ENCODE measurements around the gene USH2A.

Gene USH2A

GRCh38 chr1:215766521-215766920, 656.7 kb downstream of the USH2A start:
- DNase-seq = no peak

GRCh38 chr1:215765833-215766232, 657.4 kb downstream of the USH2A start:
- DNase-seq = no peak

GRCh38 chr1:215761446-215761845, 661.8 kb downstream of the USH2A start:
- DNase-seq = no peak

GRCh38 chr1:215754112-215754511, 669.1 kb downstream of the USH2A start:
- no peak for DNase-seq

GRCh38 chr1:215749414-215749813, 673.8 kb downstream of the USH2A start:
- no peak for DNase-seq

GRCh38 chr1:215748431-215748830, 674.8 kb downstream of the USH2A start:
- DNase-seq = no peak

DNA sequence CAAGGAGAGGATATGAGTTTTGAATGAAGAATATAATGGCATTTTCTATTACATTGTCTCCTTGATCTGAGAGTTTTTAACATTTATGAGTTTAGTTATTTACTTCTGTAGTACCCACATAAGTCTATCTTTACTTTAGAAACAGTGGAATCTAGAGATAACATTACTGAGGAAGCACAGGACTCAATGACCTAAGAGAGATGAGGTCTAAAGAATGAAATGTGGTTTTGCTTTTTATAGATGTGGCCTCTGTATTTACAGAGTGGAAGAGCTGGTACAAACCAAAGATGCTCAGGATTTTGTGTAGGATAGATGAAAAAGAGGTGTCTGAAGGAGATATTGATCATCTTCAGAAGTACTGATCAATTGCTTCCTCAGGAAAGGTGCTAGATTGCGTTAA, 678.8 kb downstream of the USH2A start:
- no peak for DNase-seq

GRCh38 chr1:215739025-215739424, 684.2 kb downstream of the USH2A start:
- DNase-seq = no peak

DNA sequence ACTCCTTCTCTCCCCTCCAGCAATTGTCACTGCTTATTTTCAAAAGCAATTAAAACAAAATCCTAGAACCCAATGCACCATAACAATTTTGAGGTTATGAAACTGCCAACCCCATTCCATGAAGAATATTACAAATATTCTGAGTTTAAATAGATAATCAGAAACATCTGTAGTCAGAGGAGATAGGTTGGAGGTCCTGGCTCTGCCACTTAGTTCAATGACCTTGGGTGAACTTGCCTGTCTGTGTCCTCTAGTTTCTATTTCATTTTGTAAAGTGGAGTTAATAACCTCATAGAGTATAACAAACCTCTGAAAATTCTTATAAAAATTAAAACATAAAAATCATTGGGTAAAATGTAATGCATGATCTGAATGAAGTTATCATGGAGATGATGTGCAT, 691.5 kb downstream of the USH2A start:
- no peak for DNase-seq

- DNase-seq = no peak
Measured at GRCh38 chr1:215730600-215730999, 692.6 kb downstream of the USH2A start.

DNA sequence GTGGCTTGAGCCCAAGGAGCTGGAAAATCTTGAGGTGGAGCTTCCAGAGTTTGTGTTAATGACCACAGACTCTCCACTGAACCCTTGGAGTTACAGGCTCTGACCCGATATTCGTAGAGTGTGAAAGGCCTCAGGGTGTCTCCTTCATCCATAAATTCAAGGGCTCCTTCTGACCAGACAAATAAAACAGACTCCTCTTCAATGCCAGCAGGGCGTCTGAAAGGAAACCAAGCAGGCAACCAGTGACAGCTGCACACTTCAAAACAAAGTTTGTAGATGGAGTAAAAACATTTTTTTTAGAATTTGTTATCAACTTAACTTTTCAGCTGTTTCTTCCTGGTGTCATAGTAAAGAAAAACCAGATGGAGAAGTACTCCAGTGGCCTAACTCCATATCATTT, 695.1 kb downstream of the USH2A start:
- no peak for DNase-seq

- no peak for DNase-seq
Measured at GRCh38 chr1:215720126-215720525, 703.1 kb downstream of the USH2A start.

DNA sequence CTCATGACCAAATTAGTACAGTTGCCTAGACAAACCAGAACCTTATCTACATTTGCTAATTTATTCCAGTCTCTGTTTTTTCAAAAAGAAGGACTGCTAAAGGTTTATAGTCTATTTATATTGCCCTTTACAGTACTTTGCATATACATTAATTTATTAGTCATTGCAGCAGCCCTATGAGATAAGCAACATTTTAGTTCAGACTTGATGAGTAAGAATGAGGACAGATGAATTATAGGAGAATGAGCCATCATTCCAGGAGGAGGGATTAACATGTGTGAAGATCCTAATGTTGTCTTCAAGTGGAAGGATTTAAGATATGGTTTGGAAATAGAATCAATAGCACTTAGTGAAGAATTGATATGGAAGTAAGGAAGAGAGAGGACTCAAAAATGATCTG, 703.7 kb downstream of the USH2A start:
- no peak for DNase-seq

DNA sequence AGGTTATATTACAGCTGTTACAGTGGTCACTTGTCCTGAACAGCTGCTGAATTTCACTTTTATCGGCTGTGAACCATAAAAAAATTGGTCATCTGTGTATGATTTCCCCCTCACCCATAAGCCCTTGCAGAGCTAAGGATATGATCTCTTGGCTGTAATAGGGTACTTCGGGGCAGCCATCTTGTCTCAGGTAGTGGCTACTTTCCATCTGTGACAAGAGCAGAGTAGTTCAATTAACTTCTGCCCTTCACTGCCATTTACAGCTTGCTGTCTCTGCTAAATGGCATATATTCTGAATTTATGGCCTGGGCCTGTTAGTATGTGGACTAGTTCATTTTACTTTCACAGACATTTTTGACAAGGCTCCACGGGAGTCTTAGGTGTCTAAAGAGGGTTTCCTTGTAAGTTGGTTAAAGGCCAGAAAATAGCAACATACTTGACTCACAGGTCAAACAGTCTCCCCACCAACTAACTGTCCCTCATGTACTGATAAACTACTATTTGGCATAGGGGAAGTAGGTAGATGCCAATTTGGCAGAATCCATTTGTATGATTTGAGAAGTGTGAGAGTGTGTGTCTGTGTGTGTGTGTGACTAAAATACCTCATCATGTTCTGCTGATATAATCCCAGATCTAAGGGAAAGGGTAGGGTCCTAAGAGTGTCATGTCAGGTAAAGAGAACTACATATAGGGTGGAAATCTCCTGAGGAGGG, 704.5 kb downstream of the USH2A start:
- DNase-seq = no peak

- DNase-seq = no peak
Measured at GRCh38 chr1:215717677-215718426, 705.4 kb downstream of the USH2A start.

DNA sequence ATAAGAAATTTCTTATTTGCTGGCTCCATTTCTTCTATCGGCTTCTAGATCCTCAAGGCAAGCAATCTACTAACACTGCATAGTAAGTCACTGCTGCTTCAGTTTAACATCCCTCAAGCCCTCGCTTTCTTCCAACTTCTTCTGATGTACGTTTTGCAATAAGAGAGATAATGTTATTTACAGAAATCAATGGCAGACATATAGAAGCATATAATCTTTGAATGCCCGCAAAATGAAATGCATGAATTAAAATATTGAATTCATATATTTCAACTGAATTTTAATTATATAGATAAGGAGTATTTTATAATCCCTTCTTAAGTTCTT, 712.4 kb downstream of the USH2A start:
- DNase-seq = no peak

GRCh38 chr1:215710036-215710898, 713.0 kb downstream of the USH2A start:
- DNase-seq = no peak

DNA sequence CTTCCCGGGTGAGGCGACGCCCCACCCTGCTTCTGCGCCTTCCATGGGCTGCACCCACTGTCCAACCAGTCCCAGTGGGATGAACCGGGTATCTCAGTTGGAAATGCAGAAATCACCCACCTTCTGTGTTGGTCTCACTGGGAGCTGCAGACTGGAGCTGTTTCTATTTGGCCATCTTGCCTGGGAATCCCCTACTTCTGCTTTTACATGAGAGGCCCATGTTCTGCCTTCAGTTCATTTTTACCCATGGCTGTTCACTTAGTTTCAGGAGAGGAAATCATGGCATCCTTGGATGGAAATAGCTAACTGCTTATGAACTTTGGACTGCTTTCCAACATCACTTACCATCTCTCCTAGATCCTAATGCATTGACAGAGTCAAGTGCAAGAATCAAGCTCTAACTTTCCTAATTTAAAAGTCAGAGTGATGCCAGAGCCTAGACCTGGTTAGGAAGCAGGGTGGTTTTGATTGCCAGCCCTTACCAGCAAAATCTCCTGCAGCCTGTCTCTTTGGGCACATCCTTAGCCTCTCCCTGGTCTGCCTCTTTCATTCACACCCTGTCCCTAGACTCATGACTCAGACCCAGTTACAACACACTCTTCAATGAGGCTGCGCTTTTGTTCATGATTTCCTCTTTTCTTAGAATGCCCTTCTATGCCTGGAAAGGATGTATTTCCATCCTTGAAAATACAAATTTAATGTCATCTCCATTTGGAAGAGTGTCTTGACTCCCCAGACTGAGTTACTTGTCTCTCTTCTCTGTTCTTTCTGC, 719.0 kb downstream of the USH2A start:
- DNase-seq = no peak

- DNase-seq = no peak
Measured at GRCh38 chr1:215682232-215682631, 741.0 kb downstream of the USH2A start.

DNA sequence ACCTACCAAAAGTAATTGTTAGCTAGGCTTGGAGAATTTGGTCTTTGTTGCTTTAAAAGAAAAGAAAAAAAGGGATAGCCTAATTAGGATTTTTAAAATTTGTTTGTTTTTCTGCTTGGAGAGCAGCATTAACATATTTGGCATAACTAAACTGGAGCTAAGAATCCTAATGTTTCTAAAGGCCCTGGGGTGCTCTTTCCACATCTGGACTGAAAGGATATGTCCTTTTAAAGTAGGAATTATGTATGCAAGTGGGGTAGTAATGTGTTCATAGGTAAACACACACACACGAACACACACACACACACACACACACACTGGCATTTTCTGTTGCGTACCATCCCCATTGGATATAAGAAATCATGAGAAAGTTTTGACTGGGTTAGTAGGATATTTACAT, 742.2 kb downstream of the USH2A start:
- DNase-seq = no peak

GRCh38 chr1:215679231-215679630, 744.0 kb downstream of the USH2A start:
- no peak for DNase-seq

GRCh38 chr1:215677112-215677511, 746.1 kb downstream of the USH2A start:
- no peak for DNase-seq

GRCh38 chr1:215673943-215674342, 749.3 kb downstream of the USH2A start:
- no peak for DNase-seq
